Raji (cell line): ENCODE results near the gene DHRSX.

Source experiments
- POLR2A ChIP-seq: IDR thresholded peaks from 2 replicates; pipeline ENCODE4 v1.6.1; 2011; ENCODE audit warnings: low read depth, low read length, control low read depth; ENCODE audit not compliant: insufficient read depth

DHRSX gene

GRCh38 chrX:2500803-2501558 is at the start of gene DHRSX, which contains the start of gene ZBED1:
Gene DHRSX (minus strand): TSS chrX:2500976. CDS start chrX:2500925, 51 bp downstream.
Gene ZBED1 (minus strand): TSS chrX:2500976. CDS start chrX:2490719, 10,257 bp downstream.
- TF ChIP-seq POLR2A = peak; percentile 57

- TF ChIP-seq POLR2A = no peak
These were observed 49.1 kb upstream of the DHRSX start for GRCh38 chrX:2549876-2550275.

- no peak for TF ChIP-seq POLR2A
These were observed 48.1 kb upstream of the DHRSX start for GRCh38 chrX:2548711-2549423.

- TF ChIP-seq POLR2A = no peak
These were observed 47.0 kb upstream of the DHRSX start for GRCh38 chrX:2547736-2548135.

GRCh38 chrX:2546496-2546895 is 45.7 kb upstream of the DHRSX start:
- TF ChIP-seq POLR2A = no peak

GRCh38 chrX:2545144-2545543 is 44.4 kb upstream of the DHRSX start:
- TF ChIP-seq POLR2A = no peak

GRCh38 chrX:2542826-2543521 is 42.2 kb upstream of the DHRSX start:
- no peak for TF ChIP-seq POLR2A

GRCh38 chrX:2541603-2542002 is 40.8 kb upstream of the DHRSX start:
- no peak for TF ChIP-seq POLR2A

- no peak for TF ChIP-seq POLR2A
These were observed 39.7 kb upstream of the DHRSX start for GRCh38 chrX:2540426-2540947.

GRCh38 chrX:2539586-2539985 is 38.8 kb upstream of the DHRSX start:
- no peak for TF ChIP-seq POLR2A

GRCh38 chrX:2538031-2538757 is 37.4 kb upstream of the DHRSX start:
- TF ChIP-seq POLR2A = no peak

GRCh38 chrX:2536974-2537373 is 36.2 kb upstream of the DHRSX start:
- no peak for TF ChIP-seq POLR2A

- no peak for TF ChIP-seq POLR2A
These were observed 35.4 kb upstream of the DHRSX start for GRCh38 chrX:2536141-2536540.

GRCh38 chrX:2533424-2533823 is 32.6 kb upstream of the DHRSX start:
- TF ChIP-seq POLR2A = no peak

GRCh38 chrX:2526390-2526789 is 25.6 kb upstream of the DHRSX start:
- no peak for TF ChIP-seq POLR2A

GRCh38 chrX:2523911-2524310 is 23.1 kb upstream of the DHRSX start:
- TF ChIP-seq POLR2A = no peak
